Activated T-cell treated with anti-CD3 and anti-CD28 coated beads, Interleukin-2, amount 50 U/mL, for 72 hours (primary cell): ENCODE data around the gene ABR. TPM values are rescaled to one million over a fixed set of nuclear protein-coding genes. Genes with fewer than 3 reads are reported as not detected.

Experiments used
- ATAC-seq, 2 donors: fragments of 150-1000 bp; cut with Tn5 transposase; replicated peaks in 1 of 2; 2 replicates each; pipeline ENCODE4 v1.10.0; 2021; ENCODE audit warnings: moderate library complexity in 2 of 2, mild to moderate bottlenecking in 1 of 2
- DNase-seq, 2 donors: peaks; one replicate each; pipeline ENCODE4 v3.0.0; 2021 to 2022; ENCODE audit warnings: mixed read lengths in 1 of 2
- H3K27ac Mint-ChIP-seq: one replicate; pipeline ENCODE4 v1.8.0; 2022; ENCODE audit warnings: mild to moderate bottlenecking, moderate library complexity, mixed read lengths
- H3K27me3 Mint-ChIP-seq: one replicate; pipeline ENCODE4 v1.8.0; 2022; ENCODE audit warnings: low read depth, mixed read lengths
- H3K36me3 Mint-ChIP-seq, 2 donors: one replicate each; pipeline ENCODE4 v1.8.0; 2022; ENCODE audit warnings: mixed read lengths in 2 of 2, mild to moderate bottlenecking in 1 of 2; ENCODE audit not compliant: insufficient read depth in 2 of 2
- H3K4me1 Mint-ChIP-seq: one replicate; pipeline ENCODE4 v1.8.0; 2022; ENCODE audit warnings: low read depth, mixed read lengths
- H3K4me3 Mint-ChIP-seq, 2 donors: one replicate each; pipeline ENCODE4 v1.8.0; 2022; ENCODE audit warnings: mild to moderate bottlenecking in 2 of 2, mixed read lengths in 2 of 2, moderate library complexity in 2 of 2
- H3K9me3 Mint-ChIP-seq, 2 donors: one replicate each; pipeline ENCODE4 v1.8.0; 2022; ENCODE audit warnings: mixed read lengths in 2 of 2
- total RNA-seq, 2 donors: library from RNA; stranded (reverse); gene quantifications; one replicate each; pipeline ENCODE4 v1.2.3, GENCODE V29; 2022

The ABR gene
- total RNA-seq, 2 donors from 2014 or later, result 65.8 to 70.8 TPM

DNA sequence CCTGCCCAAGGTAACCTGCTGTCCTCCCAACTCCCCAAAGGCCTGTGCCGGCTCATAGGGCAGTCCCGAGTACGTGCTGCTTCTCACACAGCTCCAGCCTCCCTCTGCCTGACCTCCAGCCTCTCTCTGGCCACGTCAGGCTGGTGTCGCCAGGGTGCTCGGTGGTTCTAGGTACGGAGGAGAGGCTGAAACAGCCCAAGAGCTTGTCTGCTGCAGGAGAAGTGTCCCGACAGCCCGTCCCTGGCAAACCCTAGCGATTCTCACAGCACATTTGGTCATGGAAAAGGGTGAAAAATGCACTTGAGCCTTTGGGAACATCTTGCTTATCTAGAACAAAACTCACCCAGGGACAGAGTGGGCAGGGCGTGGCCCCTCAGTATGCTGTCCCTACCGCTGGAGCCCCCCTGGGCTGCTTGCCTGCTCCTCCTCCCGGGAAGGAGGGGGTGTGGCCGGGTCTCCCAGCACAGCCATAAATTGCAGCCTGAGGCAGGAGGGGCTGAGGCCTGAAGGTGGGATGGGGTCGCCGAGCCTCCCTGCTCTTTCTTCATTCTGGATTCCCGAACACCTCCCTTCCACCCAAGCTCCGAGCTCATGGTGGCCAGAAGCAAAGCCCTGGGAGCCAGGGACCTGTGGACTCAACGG, 142.4 kb downstream of the ABR start:
- Mint-ChIP-seq H3K4me3 (no peak overlapping the region), H3K27ac (no peak overlapping the region)
- ATAC-seq, result no peak

GRCh38 chr17:1036845-1037237, 142.9 kb downstream of the ABR start:
- H3K36me3 Mint-ChIP-seq, result peaks cover 0 to under 1% of the 10 kb centered on the region in 2 donors
- ATAC-seq (no peak), DNase-seq (no peak)
- H3K9me3 Mint-ChIP-seq, result no peaks in the 10 kb centered on the region
- H3K4me3 Mint-ChIP-seq, result no peak overlapping the region
- no peak overlapping the region for H3K27ac Mint-ChIP-seq
- H3K4me1 Mint-ChIP-seq, result no peaks in the 10 kb centered on the region
- no peaks in the 10 kb centered on the region for H3K27me3 Mint-ChIP-seq

More for the DNA sequence above, 142.4 kb downstream of the ABR start:
- Mint-ChIP-seq H3K36me3 (peaks cover 2 to 5% of the 10 kb centered on the region in 2 donors), H3K9me3 (peaks cover 0 to under 1% of the 10 kb centered on the region in 2 donors), H3K27me3 (no peaks in the 10 kb centered on the region), H3K4me1 (peaks cover 4% of the 10 kb centered on the region)
- no peak for DNase-seq

DNA sequence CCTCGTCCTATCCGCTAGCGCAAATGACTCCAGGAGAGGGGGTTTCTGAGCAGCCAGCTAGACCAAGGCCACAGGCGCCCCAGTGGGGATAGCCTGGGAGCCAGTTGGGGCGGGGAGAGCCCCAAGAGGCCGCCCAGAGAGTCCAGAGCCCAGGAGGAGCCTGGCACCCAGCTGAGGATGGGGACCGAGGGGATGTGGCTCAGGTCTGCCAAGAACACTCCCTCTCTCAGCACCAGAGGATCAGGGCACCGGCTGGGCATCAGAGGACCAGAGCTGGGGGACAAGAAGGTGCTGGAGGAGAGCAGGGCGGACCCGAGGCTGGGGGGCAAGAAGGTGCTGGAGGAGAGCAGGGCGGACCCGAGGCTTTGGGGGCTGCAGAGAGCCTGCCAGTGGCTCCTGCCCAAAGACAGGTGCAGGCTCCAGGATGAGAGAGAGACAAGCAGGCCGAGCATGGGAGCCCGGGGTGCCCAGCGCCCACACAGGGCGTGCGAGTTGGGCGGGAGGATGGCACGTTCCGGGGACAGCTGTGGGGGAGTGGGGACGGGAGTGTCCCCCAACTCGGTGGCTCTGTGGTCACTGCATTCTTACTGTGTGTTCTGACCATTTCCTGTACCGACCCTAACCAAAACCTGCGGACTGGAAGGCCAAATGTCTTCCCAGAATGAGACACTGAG, 143.5 kb downstream of the ABR start:
- H3K27ac Mint-ChIP-seq, result peak overlapping the region; percentile 42
- no peak overlapping the region for H3K4me3 Mint-ChIP-seq
- DNase-seq (no peak), ATAC-seq (no peak)
- H3K27me3 Mint-ChIP-seq, result no peaks in the 10 kb centered on the region
- H3K9me3 Mint-ChIP-seq, result no peaks in the 10 kb centered on the region
- no peaks in the 10 kb centered on the region for H3K4me1 Mint-ChIP-seq
- H3K36me3 Mint-ChIP-seq, result no peaks in the 10 kb centered on the region

GRCh38 chr17:1035546-1036170, 144.1 kb downstream of the ABR start:
- peak overlapping the region; percentile 42 for H3K27ac Mint-ChIP-seq
- H3K4me3 Mint-ChIP-seq, result no peak overlapping the region
- ATAC-seq, result no peak
- H3K27me3 Mint-ChIP-seq, result no peaks in the 10 kb centered on the region
- H3K36me3 Mint-ChIP-seq, result no peaks in the 10 kb centered on the region
- H3K4me1 Mint-ChIP-seq, result no peaks in the 10 kb centered on the region
- H3K9me3 Mint-ChIP-seq, result no peaks in the 10 kb centered on the region
- no peak for DNase-seq

DNA sequence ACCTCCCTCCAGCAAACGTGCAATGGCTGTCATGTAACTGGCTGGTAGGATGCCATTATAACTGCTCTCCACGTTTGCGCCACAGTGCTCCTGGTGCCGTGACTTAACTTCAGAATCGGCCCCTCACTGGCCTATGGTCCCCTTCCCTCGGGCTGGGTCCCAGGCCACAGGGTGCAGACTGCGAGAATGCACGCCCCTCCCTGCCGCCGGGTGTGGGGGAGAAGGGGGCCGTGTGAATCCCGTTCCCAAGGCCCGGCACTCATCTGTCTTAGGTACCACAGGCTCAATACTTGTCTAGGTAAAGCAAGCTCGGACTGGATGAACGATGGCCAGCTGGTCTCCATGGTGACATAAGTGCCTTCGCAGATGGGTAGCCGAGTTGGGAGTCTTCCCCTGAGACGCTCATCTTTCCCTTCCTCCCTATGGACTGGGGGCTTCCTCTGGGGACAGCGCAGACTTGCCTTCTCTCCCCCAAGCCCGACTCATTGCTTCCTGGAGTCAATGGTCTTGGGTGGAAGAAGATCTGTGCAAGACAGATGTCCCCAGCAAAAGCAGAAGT, 145.1 kb downstream of the ABR start:
- Mint-ChIP-seq H3K36me3 (no peaks in the 10 kb centered on the region), H3K27ac (no peak overlapping the region), H3K4me1 (no peaks in the 10 kb centered on the region), H3K9me3 (no peaks in the 10 kb centered on the region), H3K27me3 (no peaks in the 10 kb centered on the region), H3K4me3 (no peak overlapping the region)
- DNase-seq (no peak), ATAC-seq (no peak)

DNA sequence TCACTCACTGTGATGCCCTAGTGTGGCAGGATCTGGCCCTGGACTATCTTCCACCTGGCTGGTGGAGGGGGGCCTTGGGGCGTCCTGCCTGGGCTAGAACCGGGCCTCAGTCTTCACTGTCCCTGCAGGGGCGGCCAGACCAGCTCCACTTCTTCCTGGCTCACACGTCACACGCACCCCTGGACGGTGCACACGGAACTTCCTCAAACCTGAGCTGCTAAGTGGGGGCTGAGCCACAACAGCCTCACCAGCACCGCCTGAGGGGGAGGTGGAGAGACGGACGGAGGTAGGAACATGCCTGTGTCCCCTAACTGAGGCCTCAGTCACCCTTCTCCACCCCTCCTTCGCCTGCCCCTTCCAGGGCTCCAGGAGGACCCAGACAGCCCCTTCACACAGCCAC, 146.3 kb downstream of the ABR start:
- no peaks in the 10 kb centered on the region for H3K27me3 Mint-ChIP-seq
- DNase-seq (no peak), ATAC-seq (no peak)
- no peaks in the 10 kb centered on the region for H3K9me3 Mint-ChIP-seq
- no peaks in the 10 kb centered on the region for H3K4me1 Mint-ChIP-seq
- no peak overlapping the region for H3K4me3 Mint-ChIP-seq
- H3K27ac Mint-ChIP-seq, result no peak overlapping the region
- H3K36me3 Mint-ChIP-seq, result no peaks in the 10 kb centered on the region

DNA sequence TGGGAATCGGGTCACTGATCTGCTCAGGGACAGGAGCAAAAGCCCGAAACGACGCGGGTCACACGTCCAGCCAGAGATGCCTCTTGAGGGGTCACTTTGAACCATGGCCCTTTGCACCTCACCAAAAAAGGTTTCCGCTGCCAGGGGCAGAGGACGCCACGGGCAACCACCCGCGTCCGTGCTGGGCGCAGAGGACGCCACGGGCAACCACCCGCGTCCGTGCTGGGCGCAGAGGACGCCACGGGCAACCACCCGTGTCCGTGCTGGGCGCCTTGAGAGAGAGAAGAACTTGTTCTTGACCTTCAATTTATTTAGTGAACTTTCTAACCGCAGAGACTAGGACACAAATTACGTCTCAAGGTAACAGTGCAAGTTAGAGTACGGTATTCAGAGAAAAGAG, 147.4 kb downstream of the ABR start:
- Mint-ChIP-seq H3K27ac (no peak overlapping the region), H3K9me3 (no peaks in the 10 kb centered on the region), H3K36me3 (no peaks in the 10 kb centered on the region), H3K4me3 (no peak overlapping the region), H3K27me3 (no peaks in the 10 kb centered on the region), H3K4me1 (no peaks in the 10 kb centered on the region)
- DNase-seq (no peak), ATAC-seq (no peak)

GRCh38 chr17:1031711-1032110, 148.1 kb downstream of the ABR start:
- DNase-seq (no peak), ATAC-seq (no peak)
- H3K9me3 Mint-ChIP-seq, result no peaks in the 10 kb centered on the region
- no peak overlapping the region for H3K4me3 Mint-ChIP-seq
- H3K36me3 Mint-ChIP-seq, result no peaks in the 10 kb centered on the region
- no peaks in the 10 kb centered on the region for H3K4me1 Mint-ChIP-seq
- no peak overlapping the region for H3K27ac Mint-ChIP-seq
- H3K27me3 Mint-ChIP-seq, result no peaks in the 10 kb centered on the region

DNA sequence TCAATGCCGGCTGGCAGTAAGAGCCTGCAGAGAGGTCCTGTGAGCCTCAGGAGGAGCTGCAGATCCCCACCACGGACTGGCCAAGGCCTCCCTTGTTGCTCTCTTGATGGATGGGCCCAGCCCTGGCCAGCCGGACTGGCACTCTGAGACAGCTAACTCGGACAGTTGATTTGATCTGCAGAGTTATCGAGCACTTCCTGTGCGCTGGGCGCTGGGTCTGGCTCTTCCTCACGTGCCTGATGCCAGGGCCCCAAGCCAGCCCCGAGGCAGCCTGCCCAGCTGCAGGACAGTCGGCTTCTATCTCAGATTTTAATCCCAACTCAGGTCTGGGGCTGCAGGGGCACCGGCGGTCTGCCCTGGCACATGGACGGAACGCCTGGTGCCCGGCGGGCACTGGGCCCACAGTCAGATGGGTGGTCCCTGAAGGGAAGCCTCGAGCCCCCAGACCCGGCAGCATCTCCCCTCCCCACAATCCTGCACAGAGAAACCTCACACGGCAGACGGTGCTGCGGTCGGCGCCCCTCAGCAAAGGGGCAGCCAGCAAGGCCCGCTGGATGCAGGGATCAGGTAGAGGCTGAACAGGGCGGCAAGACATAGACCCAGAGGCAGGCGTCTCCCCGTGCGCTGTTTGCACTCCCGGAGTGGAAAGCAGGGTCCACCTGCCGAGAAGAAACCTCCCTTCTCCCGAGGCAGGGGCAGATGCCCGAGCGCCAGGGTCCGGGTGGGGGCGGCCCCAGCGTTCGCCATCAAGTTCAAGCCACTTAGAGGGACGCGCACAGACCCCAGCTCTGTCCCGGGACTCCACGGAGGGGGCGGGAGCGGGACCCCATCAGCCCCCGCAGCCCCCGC, 148.9 kb downstream of the ABR start:
- DNase-seq (no peak), ATAC-seq (no peak)
- no peak overlapping the region for H3K27ac Mint-ChIP-seq
- H3K4me1 Mint-ChIP-seq, result no peaks in the 10 kb centered on the region
- no peak overlapping the region for H3K4me3 Mint-ChIP-seq
- H3K9me3 Mint-ChIP-seq, result no peaks in the 10 kb centered on the region
- H3K36me3 Mint-ChIP-seq, result no peaks in the 10 kb centered on the region
- H3K27me3 Mint-ChIP-seq, result no peaks in the 10 kb centered on the region

DNA sequence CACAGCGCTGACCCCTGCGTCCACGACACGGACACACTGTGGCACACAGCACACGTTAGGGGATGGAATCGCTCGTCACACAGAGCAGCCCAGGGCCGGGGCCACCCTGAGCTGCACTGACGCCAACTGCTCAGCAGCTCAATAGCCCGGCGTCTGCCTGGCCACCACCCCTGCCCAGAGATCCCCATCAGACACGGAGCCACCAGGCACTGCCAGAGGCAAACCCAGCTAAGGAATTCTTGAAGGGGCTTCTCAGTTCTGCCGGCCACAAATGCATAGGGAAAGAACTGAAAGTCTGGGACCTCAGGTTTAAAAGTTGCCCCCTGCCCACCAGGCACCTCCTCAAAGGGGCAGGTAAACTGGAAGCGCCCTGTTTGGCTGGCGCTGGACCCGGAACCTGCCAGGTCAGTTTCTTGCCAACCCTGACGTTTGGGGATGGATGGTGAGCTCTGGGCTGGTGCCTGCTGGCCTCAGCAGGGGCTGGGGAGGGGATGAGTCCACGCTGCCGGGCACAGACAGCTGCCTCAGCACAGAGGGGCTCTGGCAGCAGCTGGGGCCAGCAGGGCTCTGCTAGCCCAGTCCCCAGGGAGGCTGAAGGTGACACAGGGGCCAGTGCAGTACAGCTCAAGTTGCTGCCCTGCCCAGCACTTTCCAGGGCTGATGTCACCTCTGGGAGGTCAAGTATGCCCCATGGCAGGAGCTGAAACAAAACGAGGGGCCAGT, 149.7 kb downstream of the ABR start:
- Mint-ChIP-seq H3K27ac (no peak overlapping the region), H3K36me3 (no peaks in the 10 kb centered on the region), H3K9me3 (no peaks in the 10 kb centered on the region), H3K27me3 (no peaks in the 10 kb centered on the region), H3K4me1 (no peaks in the 10 kb centered on the region), H3K4me3 (no peak overlapping the region)
- DNase-seq (no peak), ATAC-seq (no peak)

DNA sequence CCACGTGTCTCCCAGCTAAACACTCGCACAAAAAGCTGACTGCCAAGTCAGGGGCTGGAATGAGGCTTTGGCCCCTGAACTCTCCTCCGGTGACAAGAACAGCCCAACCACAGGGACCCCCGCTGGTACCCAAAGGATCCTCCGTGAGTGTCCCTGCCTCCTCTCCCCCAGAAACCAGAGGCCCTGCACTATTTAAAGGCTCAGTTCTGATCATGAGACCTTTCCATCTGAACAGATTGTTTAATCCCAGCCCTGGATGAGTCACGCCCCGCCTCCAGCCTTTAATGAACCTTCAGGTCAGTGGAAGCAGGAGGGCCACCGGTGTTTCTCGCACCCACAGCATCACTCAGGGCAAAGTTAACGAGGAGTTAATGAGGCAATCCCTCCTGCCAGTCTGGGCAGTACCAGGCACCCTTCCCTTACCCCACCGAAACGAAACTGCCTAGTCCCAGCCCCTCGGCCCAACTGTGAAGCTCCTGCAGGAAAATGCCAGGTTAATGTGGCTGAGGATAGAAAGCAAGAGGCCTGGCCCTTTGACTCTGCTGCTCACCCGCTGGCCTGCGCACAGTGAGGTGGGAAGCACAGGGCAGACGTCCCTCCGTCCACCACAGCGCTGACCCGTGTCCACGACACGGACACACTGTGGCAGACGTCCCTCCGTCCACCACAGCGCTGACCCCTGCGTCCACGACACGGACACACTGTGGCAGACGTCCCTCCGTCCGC, 150.4 kb downstream of the ABR start:
- Mint-ChIP-seq H3K4me1 (no peaks in the 10 kb centered on the region), H3K4me3 (no peak overlapping the region), H3K27me3 (no peaks in the 10 kb centered on the region), H3K36me3 (no peaks in the 10 kb centered on the region), H3K9me3 (no peaks in the 10 kb centered on the region), H3K27ac (no peak overlapping the region)
- DNase-seq (no peak), ATAC-seq (no peak)

- no peak overlapping the region for H3K27ac Mint-ChIP-seq
- ATAC-seq, result no peak
Observed at GRCh38 chr17:1027044-1027443, 152.7 kb downstream of the ABR start.

More at GRCh38 chr17:1027044-1027443, 152.7 kb downstream of the ABR start:
- no peak for DNase-seq
- H3K4me3 Mint-ChIP-seq, result no peak overlapping the region
- H3K9me3 Mint-ChIP-seq, result no peaks in the 10 kb centered on the region
- H3K27me3 Mint-ChIP-seq, result no peaks in the 10 kb centered on the region
- H3K36me3 Mint-ChIP-seq, result no peaks in the 10 kb centered on the region
- H3K4me1 Mint-ChIP-seq, result no peaks in the 10 kb centered on the region
